HepG2 (cell line): Measurements from ENCODE around the gene HNRNPA1.

Experiments used
- ATRX ChIP-seq: sonication (generic); formaldehyde crosslinking; IDR thresholded peaks from 2 replicates; pipeline ENCODE4 v1.4.0; 2020; ENCODE audit warnings: missing genetic modification reagents, borderline replicate concordance
- EZH2 ChIP-seq: conservative IDR thresholded peaks from 2 replicates; pipeline ENCODE4 v1.6.1; 2012; ENCODE audit warnings: mild to moderate bottlenecking, low read depth, low read length, moderate library complexity
- HMG20A ChIP-seq: IDR thresholded peaks from 2 replicates; pipeline ENCODE4 v1.6.1; 2016; ENCODE audit warnings: borderline replicate concordance
- KLF9 ChIP-seq: IDR thresholded peaks from 2 replicates; pipeline ENCODE4 v1.6.1; 2016; ENCODE audit warnings: low read depth
- NCOA2 ChIP-seq: sonication (generic); formaldehyde crosslinking; IDR thresholded peaks from 2 replicates; pipeline ENCODE4 v1.8.0; 2022; ENCODE audit warnings: inconsistent platforms
- NFRKB ChIP-seq: fragments of 450-650 bp; IDR thresholded peaks from 2 replicates; pipeline ENCODE4 v1.6.1; 2017
- RAD21 ChIP-seq: fragments of 450-650 bp; formaldehyde crosslinking; IDR thresholded peaks from 2 replicates; pipeline ENCODE4 v1.5.0; 2020; ENCODE audit warnings: mild to moderate bottlenecking
- SP1 ChIP-seq, 2 experiments: fragments of 450-650 bp in 1 of 2; sonication (generic) in 1 of 2; formaldehyde crosslinking in 1 of 2; IDR thresholded peaks; 2 replicates each; pipeline versions ENCODE4 v1.4.0 to v1.6.1; 2016 to 2020; ENCODE audit warnings: missing genetic modification reagents in 1 of 2
- TMF1 ChIP-seq: sonication (generic); formaldehyde crosslinking; IDR thresholded peaks from 2 replicates; pipeline ENCODE4 v1.8.1; 2022; ENCODE audit warnings: low read depth, missing genetic modification reagents
- ZNF264 ChIP-seq: sonication (generic); formaldehyde crosslinking; IDR thresholded peaks from 2 replicates; pipeline ENCODE4 v1.4.0; 2020; ENCODE audit warnings: missing genetic modification reagents
- TF ChIP-seq, protein P1 (sequence below): sonication (generic); formaldehyde crosslinking; IDR thresholded peaks from 2 replicates; pipeline ENCODE4 v1.5.0; 2020; ENCODE audit warnings: mild to moderate bottlenecking, missing genetic modification reagents, moderate library complexity
- TF ChIP-seq, protein P2 (sequence below): IDR thresholded peaks from 2 replicates; pipeline ENCODE4 v1.6.1; 2012; ENCODE audit warnings: inconsistent platforms
- TF ChIP-seq, protein P3 (sequence below): sonication (generic); formaldehyde crosslinking; IDR thresholded peaks from 2 replicates; pipeline ENCODE4 v1.5.0; 2020; ENCODE audit warnings: mild to moderate bottlenecking, missing genetic modification reagents
- TF ChIP-seq, protein P4 (sequence below): sonication (generic); formaldehyde crosslinking; IDR thresholded peaks from 2 replicates; pipeline ENCODE4 v1.8.1; 2023; ENCODE audit warnings: mild to moderate bottlenecking, missing genetic modification reagents

DNA sequence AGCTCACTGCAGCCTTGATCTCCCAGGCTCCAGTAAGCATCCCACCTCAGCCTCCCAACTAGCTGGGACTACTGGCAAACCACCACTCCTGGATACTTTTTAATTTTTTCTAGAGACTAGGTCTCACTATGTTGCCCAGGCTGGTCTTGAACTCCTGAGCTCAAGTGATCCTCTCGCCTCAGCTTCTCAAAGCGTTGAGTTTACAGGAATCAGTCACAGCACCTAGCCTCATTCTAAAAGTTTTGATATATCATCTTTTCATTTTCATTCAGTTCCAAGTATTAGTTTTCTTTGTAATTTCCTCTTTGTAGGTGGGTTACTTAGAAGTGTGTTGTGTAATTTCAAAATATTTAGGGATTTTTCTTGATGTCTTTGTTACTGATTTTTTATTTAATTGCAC, 10.2 kb upstream of the HNRNPA1 start:
- TF ChIP-seq EZH2 = no peak
- TF ChIP-seq NFRKB = no peak
- no peak for TF ChIP-seq ZNF264 (CRISPR knock-in tag)
- no peak for TF ChIP-seq KLF9 (CRISPR knock-in tag)
- no peak for TF ChIP-seq ATRX (CRISPR knock-in tag)
- no peak for TF ChIP-seq HMG20A (CRISPR knock-in tag)
- no peak for TF ChIP-seq TMF1
- TF ChIP-seq, protein P1, sequence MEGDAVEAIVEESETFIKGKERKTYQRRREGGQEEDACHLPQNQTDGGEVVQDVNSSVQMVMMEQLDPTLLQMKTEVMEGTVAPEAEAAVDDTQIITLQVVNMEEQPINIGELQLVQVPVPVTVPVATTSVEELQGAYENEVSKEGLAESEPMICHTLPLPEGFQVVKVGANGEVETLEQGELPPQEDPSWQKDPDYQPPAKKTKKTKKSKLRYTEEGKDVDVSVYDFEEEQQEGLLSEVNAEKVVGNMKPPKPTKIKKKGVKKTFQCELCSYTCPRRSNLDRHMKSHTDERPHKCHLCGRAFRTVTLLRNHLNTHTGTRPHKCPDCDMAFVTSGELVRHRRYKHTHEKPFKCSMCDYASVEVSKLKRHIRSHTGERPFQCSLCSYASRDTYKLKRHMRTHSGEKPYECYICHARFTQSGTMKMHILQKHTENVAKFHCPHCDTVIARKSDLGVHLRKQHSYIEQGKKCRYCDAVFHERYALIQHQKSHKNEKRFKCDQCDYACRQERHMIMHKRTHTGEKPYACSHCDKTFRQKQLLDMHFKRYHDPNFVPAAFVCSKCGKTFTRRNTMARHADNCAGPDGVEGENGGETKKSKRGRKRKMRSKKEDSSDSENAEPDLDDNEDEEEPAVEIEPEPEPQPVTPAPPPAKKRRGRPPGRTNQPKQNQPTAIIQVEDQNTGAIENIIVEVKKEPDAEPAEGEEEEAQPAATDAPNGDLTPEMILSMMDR = no peak
- TF ChIP-seq NCOA2 (CRISPR knock-in tag) = no peak
- TF ChIP-seq, protein P2, sequence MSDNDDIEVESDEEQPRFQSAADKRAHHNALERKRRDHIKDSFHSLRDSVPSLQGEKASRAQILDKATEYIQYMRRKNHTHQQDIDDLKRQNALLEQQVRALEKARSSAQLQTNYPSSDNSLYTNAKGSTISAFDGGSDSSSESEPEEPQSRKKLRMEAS = no peak
- TF ChIP-seq, protein P3, sequence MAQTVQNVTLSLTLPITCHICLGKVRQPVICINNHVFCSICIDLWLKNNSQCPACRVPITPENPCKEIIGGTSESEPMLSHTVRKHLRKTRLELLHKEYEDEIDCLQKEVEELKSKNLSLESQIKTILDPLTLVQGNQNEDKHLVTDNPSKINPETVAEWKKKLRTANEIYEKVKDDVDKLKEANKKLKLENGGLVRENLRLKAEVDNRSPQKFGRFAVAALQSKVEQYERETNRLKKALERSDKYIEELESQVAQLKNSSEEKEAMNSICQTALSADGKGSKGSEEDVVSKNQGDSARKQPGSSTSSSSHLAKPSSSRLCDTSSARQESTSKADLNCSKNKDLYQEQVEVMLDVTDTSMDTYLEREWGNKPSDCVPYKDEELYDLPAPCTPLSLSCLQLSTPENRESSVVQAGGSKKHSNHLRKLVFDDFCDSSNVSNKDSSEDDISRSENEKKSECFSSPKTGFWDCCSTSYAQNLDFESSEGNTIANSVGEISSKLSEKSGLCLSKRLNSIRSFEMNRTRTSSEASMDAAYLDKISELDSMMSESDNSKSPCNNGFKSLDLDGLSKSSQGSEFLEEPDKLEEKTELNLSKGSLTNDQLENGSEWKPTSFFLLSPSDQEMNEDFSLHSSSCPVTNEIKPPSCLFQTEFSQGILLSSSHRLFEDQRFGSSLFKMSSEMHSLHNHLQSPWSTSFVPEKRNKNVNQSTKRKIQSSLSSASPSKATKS (CRISPR knock-in tag) = no peak
- TF ChIP-seq, protein P4, sequence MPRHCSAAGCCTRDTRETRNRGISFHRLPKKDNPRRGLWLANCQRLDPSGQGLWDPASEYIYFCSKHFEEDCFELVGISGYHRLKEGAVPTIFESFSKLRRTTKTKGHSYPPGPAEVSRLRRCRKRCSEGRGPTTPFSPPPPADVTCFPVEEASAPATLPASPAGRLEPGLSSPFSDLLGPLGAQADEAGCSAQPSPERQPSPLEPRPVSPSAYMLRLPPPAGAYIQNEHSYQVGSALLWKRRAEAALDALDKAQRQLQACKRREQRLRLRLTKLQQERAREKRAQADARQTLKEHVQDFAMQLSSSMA (CRISPR knock-in tag) = no peak
- TF ChIP-seq RAD21 (CRISPR knock-in tag) = no peak
- TF ChIP-seq SP1 (IDR thresholded peaks at IDR 0.05) = no peak
- no peak for TF ChIP-seq SP1 (CRISPR knock-in tag; IDR thresholded peaks at IDR 0.05)
